ENCODE data around the gene MTCL3.

Gene MTCL3

DNA sequence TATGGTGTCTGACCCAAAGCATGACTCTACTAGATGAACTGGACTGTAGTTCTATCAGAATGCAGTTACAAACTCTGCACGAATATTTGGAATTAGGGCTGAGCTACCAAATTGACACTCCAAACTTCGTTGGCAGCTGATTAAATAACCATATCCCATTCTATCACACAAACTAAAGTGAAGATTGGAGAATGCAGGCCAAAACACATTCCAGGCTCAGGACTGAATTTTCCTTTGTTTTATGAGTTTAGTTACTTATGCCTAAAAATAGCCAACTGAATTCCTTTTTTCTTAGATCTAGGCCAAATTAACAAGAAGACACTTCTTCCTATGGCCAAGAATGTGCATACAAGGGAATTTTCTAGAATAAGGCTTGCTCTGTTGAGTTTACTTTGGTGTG, 50.2 kb downstream of the MTCL3 start:
- H3K9ac ChIP-seq = no peak overlapping the region
- H3K27me3 ChIP-seq (ENCODE audit: insufficient read depth, low read depth) = no peaks in the 10 kb centered on the region
- H3K79me2 ChIP-seq (ENCODE audit: insufficient read depth, low read depth) = no peaks in the 10 kb centered on the region
- no peak overlapping the region for H3K27ac ChIP-seq
- H3K4me1 ChIP-seq (ENCODE audit: low read depth, poor library complexity, severe bottlenecking) = no peaks in the 10 kb centered on the region
- TF ChIP-seq, protein P1, sequence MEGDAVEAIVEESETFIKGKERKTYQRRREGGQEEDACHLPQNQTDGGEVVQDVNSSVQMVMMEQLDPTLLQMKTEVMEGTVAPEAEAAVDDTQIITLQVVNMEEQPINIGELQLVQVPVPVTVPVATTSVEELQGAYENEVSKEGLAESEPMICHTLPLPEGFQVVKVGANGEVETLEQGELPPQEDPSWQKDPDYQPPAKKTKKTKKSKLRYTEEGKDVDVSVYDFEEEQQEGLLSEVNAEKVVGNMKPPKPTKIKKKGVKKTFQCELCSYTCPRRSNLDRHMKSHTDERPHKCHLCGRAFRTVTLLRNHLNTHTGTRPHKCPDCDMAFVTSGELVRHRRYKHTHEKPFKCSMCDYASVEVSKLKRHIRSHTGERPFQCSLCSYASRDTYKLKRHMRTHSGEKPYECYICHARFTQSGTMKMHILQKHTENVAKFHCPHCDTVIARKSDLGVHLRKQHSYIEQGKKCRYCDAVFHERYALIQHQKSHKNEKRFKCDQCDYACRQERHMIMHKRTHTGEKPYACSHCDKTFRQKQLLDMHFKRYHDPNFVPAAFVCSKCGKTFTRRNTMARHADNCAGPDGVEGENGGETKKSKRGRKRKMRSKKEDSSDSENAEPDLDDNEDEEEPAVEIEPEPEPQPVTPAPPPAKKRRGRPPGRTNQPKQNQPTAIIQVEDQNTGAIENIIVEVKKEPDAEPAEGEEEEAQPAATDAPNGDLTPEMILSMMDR (conservative IDR thresholded peaks at IDR 0.05; ENCODE audit: low read depth, low read length) = no peak
- no peak overlapping the region for H2AFZ ChIP-seq (ENCODE audit: low read depth)
- H3K36me3 ChIP-seq (ENCODE audit: insufficient read depth) = no peaks in the 10 kb centered on the region
- H4K20me1 ChIP-seq (ENCODE audit: insufficient read depth) = no peaks in the 10 kb centered on the region
- H3K4me3 ChIP-seq (IDR thresholded peaks at IDR 0.05; ENCODE audit: insufficient read depth, low read depth, low read length) = no peak overlapping the region
- H3K4me2 ChIP-seq = no peak overlapping the region

DNA sequence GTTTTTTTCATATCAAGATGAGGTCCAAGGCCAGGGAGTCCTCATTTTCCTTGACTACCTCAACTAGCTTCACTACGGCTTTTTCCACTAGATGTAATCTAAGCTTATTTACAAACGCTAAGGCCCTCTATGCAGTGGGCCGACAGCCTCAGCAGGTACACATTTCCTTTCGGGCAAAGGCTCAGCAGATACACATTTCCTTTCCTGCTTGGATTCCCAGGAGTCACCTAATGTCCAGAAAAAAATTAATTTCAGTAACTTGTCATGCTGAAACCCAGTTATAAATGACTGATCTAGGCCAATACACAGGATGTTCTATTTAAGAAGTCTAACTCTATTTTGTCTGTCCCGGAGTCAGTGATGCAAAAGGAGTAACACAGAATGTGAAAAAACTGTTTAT, 52.7 kb downstream of the MTCL3 start:
- Histone ChIP-seq H3K4me2 (no peak overlapping the region), H3K9ac (no peak overlapping the region), H4K20me1 (ENCODE audit: insufficient read depth) (no peaks in the 10 kb centered on the region), H3K4me3 (IDR thresholded peaks at IDR 0.05; ENCODE audit: insufficient read depth, low read depth, low read length) (no peak overlapping the region), H2AFZ (ENCODE audit: low read depth) (no peak overlapping the region), H3K4me1 (ENCODE audit: low read depth, poor library complexity, severe bottlenecking) (no peaks in the 10 kb centered on the region), H3K79me2 (ENCODE audit: insufficient read depth, low read depth) (no peaks in the 10 kb centered on the region), H3K36me3 (ENCODE audit: insufficient read depth) (no peaks in the 10 kb centered on the region), H3K27me3 (ENCODE audit: insufficient read depth, low read depth) (no peaks in the 10 kb centered on the region), H3K27ac (no peak overlapping the region)
- TF ChIP-seq, protein P1 (conservative IDR thresholded peaks at IDR 0.05; ENCODE audit: low read depth, low read length) = no peak

- Histone ChIP-seq H3K4me3 (IDR thresholded peaks at IDR 0.05; ENCODE audit: insufficient read depth, low read depth, low read length) (no peak overlapping the region), H3K4me1 (ENCODE audit: low read depth, poor library complexity, severe bottlenecking) (no peaks in the 10 kb centered on the region), H3K36me3 (ENCODE audit: insufficient read depth) (no peaks in the 10 kb centered on the region), H3K27me3 (ENCODE audit: insufficient read depth, low read depth) (no peaks in the 10 kb centered on the region), H2AFZ (ENCODE audit: low read depth) (no peak overlapping the region), H4K20me1 (ENCODE audit: insufficient read depth) (no peaks in the 10 kb centered on the region), H3K9ac (no peak overlapping the region), H3K79me2 (ENCODE audit: insufficient read depth, low read depth) (no peaks in the 10 kb centered on the region), H3K27ac (no peak overlapping the region), H3K4me2 (no peak overlapping the region)
- TF ChIP-seq, protein P1 (conservative IDR thresholded peaks at IDR 0.05; ENCODE audit: low read depth, low read length) = peak; percentile 68
Observed at GRCh38 chr6:127464881-127465459, 54.2 kb downstream of the MTCL3 start.

GRCh38 chr6:127464161-127464880, 54.8 kb downstream of the MTCL3 start:
- no peak overlapping the region for H2AFZ ChIP-seq (ENCODE audit: low read depth)
- TF ChIP-seq, protein P1 (conservative IDR thresholded peaks at IDR 0.05; ENCODE audit: low read depth, low read length) = no peak
- no peak overlapping the region for H3K4me3 ChIP-seq (IDR thresholded peaks at IDR 0.05; ENCODE audit: insufficient read depth, low read depth, low read length)
- H4K20me1 ChIP-seq (ENCODE audit: insufficient read depth) = no peaks in the 10 kb centered on the region
- H3K27me3 ChIP-seq (ENCODE audit: insufficient read depth, low read depth) = no peaks in the 10 kb centered on the region
- H3K27ac ChIP-seq = no peak overlapping the region
- H3K36me3 ChIP-seq (ENCODE audit: insufficient read depth) = no peaks in the 10 kb centered on the region
- H3K4me2 ChIP-seq = no peak overlapping the region
- no peaks in the 10 kb centered on the region for H3K79me2 ChIP-seq (ENCODE audit: insufficient read depth, low read depth)
- no peaks in the 10 kb centered on the region for H3K4me1 ChIP-seq (ENCODE audit: low read depth, poor library complexity, severe bottlenecking)
- no peak overlapping the region for H3K9ac ChIP-seq

Measured in KMS-11 (cell line).